Mucosa of descending colon (tissue), 3 donors: ENCODE measurements around the gene INHBE. TPM values are rescaled to one million over a fixed set of nuclear protein-coding genes. Genes with fewer than 3 reads are reported as not detected.

ENCODE experiments used
- ATAC-seq: fragments of 200-7000 bp; cut with Tn5 transposase; one replicate; pipeline ENCODE4 v1.9.1; 2020; ENCODE audit warnings: mild to moderate bottlenecking, moderate library complexity
- DNase-seq, 3 donors: peaks; one replicate each; pipeline ENCODE4 v3.0.0-alpha.2; 2020
- H3K36me3 ChIP-seq: fragments of 200-600 bp; one replicate; pipeline ENCODE4 v1.8.0; 2021; ENCODE audit warnings: low read depth, mild to moderate bottlenecking
- H3K4me1 ChIP-seq: fragments of 200-600 bp; one replicate; pipeline ENCODE4 v1.8.0; 2021; ENCODE audit warnings: low read depth, mild to moderate bottlenecking
- H3K4me3 ChIP-seq: fragments of 200-600 bp; one replicate; pipeline ENCODE4 v1.8.0; 2021; ENCODE audit warnings: mild to moderate bottlenecking
- H3K9me3 ChIP-seq: fragments of 200-600 bp; one replicate; pipeline ENCODE4 v1.8.0; 2021; ENCODE audit warnings: mild to moderate bottlenecking
- intact Hi-C, 2 donors: fragments of 100-400 bp; cut with DNase I in 1 of 2; cut with micrococcal nuclease in 1 of 2; formaldehyde crosslinking; loops; one replicate each; pipeline versions ENCODE4 v1.11.0 to v1.11.1; 2022; cut with DNase I, micrococcal nuclease
- total RNA-seq, 3 donors: library from RNA; stranded (reverse); fragmentation: NEBNext Ultra II Directional in 2 of 3; extraction: Animal tissue kit (Norgen Biotek cat#: 25700) in 2 of 3; gene quantifications; one replicate each; pipeline versions ENCODE4 v1.2.1 to v1.2.4, GENCODE V29; 2021 to 2023
- TF ChIP-seq, protein P1 (sequence below): fragments of 200-600 bp; IDR thresholded peaks from one replicate; pipeline ENCODE4 v1.8.0; 2022; ENCODE audit warnings: antibody characterized with exemption, mild to moderate bottlenecking
- donor health status: DM: no; HTN: no; CAD: no; lungs with moderate emphysema.
- donor health status: DM: no; HTN: no; CAD: no.
- donor health status: DM: no; HTN: yes; CAD: no.

Gene INHBE
- total RNA-seq, 3 donors from 2014 or later, result not detected

DNA sequence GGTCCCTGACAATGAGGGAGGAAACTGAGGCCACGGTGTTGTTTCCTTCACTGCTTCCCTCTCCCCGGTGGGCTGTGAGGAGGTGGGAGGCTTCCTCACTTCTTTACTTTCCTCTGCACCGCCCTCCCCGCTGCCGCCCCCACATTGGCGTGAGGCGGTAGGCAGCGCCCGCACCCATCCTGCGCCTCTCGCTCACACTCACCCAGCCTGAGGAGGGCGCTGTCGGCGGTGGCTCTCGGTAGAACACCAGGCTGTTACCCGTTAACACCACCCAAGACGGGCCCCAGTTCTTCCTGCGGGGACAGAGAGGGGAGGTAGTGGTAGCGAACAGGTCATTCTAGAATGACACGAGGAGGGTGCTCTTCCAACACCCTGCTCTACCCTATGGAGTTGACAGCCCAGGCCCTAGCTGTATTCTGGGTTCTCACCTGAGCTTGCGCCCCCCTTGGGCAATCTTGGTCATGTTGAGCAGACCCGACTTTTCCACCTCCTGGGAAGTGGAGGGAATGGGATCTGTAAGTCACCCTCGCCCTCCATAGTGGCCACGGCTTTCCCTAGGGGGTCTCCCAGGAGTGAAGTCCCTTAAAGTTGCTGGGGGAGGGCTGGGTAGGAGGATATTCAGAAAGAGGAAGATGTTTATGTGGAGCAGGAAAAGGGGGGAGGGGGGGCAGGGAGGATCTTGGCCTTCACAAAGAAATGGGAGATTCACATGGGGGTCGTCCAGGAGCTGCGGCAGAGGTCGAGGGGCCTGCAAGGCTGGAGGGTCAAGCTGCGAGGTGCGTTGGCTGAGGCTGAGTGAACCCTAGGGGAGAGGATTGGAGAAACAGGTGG is 21.3 kb downstream of the INHBE start:
- DNase-seq, result peak in 1 of 3 donors; percentile 56
- no peaks in the 10 kb centered on the region for H3K36me3 ChIP-seq
- ATAC-seq, result peak; percentile 37
- H3K9me3 ChIP-seq, result no peaks in the 10 kb centered on the region
- TF ChIP-seq, protein P1, sequence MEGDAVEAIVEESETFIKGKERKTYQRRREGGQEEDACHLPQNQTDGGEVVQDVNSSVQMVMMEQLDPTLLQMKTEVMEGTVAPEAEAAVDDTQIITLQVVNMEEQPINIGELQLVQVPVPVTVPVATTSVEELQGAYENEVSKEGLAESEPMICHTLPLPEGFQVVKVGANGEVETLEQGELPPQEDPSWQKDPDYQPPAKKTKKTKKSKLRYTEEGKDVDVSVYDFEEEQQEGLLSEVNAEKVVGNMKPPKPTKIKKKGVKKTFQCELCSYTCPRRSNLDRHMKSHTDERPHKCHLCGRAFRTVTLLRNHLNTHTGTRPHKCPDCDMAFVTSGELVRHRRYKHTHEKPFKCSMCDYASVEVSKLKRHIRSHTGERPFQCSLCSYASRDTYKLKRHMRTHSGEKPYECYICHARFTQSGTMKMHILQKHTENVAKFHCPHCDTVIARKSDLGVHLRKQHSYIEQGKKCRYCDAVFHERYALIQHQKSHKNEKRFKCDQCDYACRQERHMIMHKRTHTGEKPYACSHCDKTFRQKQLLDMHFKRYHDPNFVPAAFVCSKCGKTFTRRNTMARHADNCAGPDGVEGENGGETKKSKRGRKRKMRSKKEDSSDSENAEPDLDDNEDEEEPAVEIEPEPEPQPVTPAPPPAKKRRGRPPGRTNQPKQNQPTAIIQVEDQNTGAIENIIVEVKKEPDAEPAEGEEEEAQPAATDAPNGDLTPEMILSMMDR, result no peak
- intact Hi-C loops, result no loop called here
- peaks cover 15% of the 10 kb centered on the region for H3K4me1 ChIP-seq
- H3K4me3 ChIP-seq, result no peak overlapping the region

DNA sequence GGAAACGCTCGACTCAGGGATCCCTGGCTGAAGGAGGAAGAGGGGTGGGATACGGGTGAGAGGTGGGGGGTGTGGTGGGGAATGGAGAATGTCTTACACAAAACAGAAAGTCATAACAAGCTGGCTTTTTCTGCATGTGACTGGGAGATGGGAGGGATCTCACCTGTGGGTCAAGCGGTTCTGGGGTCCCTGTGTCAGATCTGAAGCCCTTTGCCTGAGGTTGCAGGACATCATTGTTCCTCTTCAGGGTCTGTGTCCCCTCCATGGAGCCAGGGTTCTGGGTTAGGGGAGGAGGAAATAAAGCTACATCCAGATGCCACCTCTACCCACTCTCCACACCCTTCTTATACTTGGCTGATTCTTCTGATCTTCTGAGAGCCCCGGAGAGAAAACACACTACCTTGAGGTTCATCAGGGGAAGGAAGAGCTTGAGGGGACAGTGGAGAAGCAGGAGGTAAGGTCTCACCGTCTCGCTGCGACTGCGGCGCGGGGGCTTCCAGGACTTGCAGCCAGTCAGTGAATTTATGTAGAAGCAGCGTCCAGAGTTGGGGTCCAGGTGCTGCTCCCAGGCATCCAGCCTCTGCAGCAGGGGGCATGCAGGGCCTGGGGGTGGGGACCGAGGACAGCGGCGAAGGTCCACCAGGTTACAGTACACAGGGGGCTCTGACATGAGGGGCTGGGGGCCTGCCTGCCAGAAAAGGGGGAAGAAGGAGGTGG is 22.0 kb downstream of the INHBE start:
- TF ChIP-seq, protein P1, result no peak
- no peaks in the 10 kb centered on the region for H3K36me3 ChIP-seq
- ATAC-seq (peak; percentile 3), DNase-seq (peak in 1 of 3 donors; percentile 31)
- no peak overlapping the region for H3K4me3 ChIP-seq
- H3K9me3 ChIP-seq, result no peaks in the 10 kb centered on the region
- intact Hi-C loops, result no loop called here
- peaks cover 12% of the 10 kb centered on the region for H3K4me1 ChIP-seq

DNA sequence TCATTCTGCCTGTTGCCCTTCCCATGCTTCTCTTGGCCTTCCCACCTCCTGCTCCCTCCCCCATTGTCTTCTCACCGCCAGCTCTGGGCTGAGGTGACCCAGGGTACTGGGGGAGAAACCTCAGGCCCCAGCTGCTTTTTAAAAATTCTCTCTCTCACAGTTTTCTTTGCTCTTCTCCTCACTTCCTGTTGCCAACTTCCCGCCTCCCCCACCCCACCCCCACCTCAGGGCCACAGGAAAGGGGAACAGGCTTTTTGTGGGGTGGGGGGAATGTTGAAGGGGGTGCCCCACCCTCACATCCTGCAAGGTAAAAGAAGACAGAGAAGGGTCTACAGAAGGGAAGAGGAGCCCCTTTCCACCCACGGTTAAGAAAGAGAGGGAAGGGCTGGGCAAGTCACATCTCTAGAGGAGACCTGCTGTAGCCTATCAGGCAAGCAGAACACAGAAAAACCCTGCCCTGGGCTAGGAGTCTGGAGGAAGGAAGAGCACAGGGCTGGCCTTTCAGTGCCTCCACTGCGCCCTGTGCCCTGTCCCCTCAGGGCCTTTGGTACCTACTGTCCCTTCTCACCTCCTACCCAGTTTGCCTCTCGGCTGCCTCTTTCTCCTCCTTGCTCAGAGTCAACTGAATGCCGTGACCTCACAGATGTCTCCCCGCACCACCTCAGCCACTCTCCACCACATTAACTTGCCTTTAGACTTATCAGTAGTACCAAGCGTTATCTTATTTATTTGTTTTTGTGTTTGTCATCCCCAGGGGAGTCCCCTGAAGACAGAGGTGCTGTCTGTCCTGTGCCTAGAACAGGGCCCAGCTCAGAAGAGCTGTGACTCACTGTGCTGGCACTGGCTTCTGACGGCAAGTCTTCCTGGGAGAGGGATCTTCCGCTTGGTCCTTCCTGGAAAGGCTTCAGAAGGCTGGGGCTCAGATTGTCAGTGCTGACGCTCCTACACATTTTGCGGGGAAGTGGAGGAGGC is 22.9 kb downstream of the INHBE start:
- DNase-seq, result peak in 1 of 3 donors; percentile 28
- intact Hi-C loops, result no loop called here
- TF ChIP-seq, protein P1, result no peak
- no peaks in the 10 kb centered on the region for H3K9me3 ChIP-seq
- peak; percentile 42 for ATAC-seq
- H3K36me3 ChIP-seq, result no peaks in the 10 kb centered on the region
- peaks cover 12% of the 10 kb centered on the region for H3K4me1 ChIP-seq
- H3K4me3 ChIP-seq, result no peak overlapping the region

DNA sequence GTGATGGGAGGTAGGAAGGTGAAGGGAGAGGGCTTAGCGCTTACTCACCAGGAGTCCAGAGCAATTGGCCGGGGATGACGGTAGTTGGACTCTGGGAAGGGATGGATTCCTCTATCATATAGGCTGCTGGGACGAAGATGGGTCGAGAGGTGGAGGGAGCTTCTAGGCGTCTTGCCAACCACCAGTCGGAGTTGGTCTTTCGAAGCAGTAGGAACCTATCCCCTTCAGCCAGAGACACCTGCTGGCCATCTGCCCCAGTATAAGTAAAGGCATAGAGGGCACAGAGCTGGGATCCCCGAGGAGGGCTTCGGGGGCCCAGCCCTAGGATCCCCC is 23.9 kb downstream of the INHBE start:
- H3K4me3 ChIP-seq, result no peak overlapping the region

More for the DNA sequence above, 23.9 kb downstream of the INHBE start:
- TF ChIP-seq, protein P1, result no peak
- DNase-seq (peak in 1 of 3 donors; percentile 25), ATAC-seq (no peak)
- peaks cover 12% of the 10 kb centered on the region for H3K4me1 ChIP-seq
- intact Hi-C loops, result no loop called here
- H3K9me3 ChIP-seq, result no peaks in the 10 kb centered on the region
- H3K36me3 ChIP-seq, result no peaks in the 10 kb centered on the region
